Mesendoderm (in vitro differentiated cells): ENCODE results near the gene EVI2B.

Experiments used
- DNase-seq: peaks from one replicate; pipeline ENCODE4 v3.0.0; 2013
- H2AK5ac ChIP-seq: 2 replicates; pipeline ENCODE4 v1.6.1; 2013; ENCODE audit warnings: low read length, inconsistent platforms
- H2BK120ac ChIP-seq: 2 replicates; pipeline ENCODE4 v1.6.1; 2013; ENCODE audit warnings: low read depth, mild to moderate bottlenecking, low read length, moderate library complexity, mixed read lengths
- H2BK15ac ChIP-seq: replicated peaks from 2 replicates; pipeline ENCODE4 v1.6.1; 2013; ENCODE audit warnings: low read depth, mild to moderate bottlenecking, moderate library complexity
- H2BK5ac ChIP-seq: 2 replicates; pipeline ENCODE4 v1.6.1; 2013; ENCODE audit warnings: low read length, inconsistent platforms
- H3K18ac ChIP-seq: 2 replicates; pipeline ENCODE4 v1.6.1; 2013; ENCODE audit warnings: mild to moderate bottlenecking, low read length, mixed read lengths
- H3K23ac ChIP-seq: one replicate; pipeline ENCODE4 v1.6.1; 2013; ENCODE audit warnings: low read length
- H3K27ac ChIP-seq: 2 replicates; pipeline ENCODE4 v1.5.1; 2013; ENCODE audit warnings: low read depth, mild to moderate bottlenecking, inconsistent platforms, low read length, moderate library complexity
- H3K27me3 ChIP-seq: 2 replicates; pipeline ENCODE4 v1.6.1; 2013; ENCODE audit warnings: low read length, control low read depth, mild to moderate bottlenecking, inconsistent platforms; ENCODE audit not compliant: insufficient read depth, poor library complexity
- H3K36me3 ChIP-seq: 2 replicates; pipeline ENCODE4 v1.6.1; 2013; ENCODE audit warnings: low read length, inconsistent platforms; ENCODE audit not compliant: control insufficient read depth, insufficient read depth
- H3K4ac ChIP-seq: one replicate; pipeline ENCODE4 v1.6.1; 2013; ENCODE audit warnings: low read depth, mild to moderate bottlenecking, low read length, moderate library complexity
- H3K4me1 ChIP-seq: 2 replicates; pipeline ENCODE4 v1.6.1; 2013; ENCODE audit warnings: low read depth, low read length, inconsistent platforms; ENCODE audit not compliant: control insufficient read depth
- H3K4me2 ChIP-seq: 2 replicates; pipeline ENCODE4 v1.6.1; 2013; ENCODE audit warnings: low read length
- H3K4me3 ChIP-seq: 2 replicates; pipeline ENCODE4 v1.5.1; 2013; ENCODE audit warnings: mild to moderate bottlenecking, low read length
- H3K56ac ChIP-seq: one replicate; pipeline ENCODE4 v1.6.1; 2013; ENCODE audit warnings: low read length
- H3K79me1 ChIP-seq: 2 replicates; pipeline ENCODE4 v1.6.1; 2013; ENCODE audit warnings: low read length, inconsistent platforms
- H3K79me2 ChIP-seq: 2 replicates; pipeline ENCODE4 v1.6.1; 2013; ENCODE audit warnings: mild to moderate bottlenecking, low read length; ENCODE audit not compliant: control insufficient read depth, insufficient read depth
- H3K9ac ChIP-seq: 2 replicates; pipeline ENCODE4 v1.6.1; 2013; ENCODE audit warnings: low read length, inconsistent platforms
- H4K5ac ChIP-seq: one replicate; pipeline ENCODE4 v1.6.1; 2013; ENCODE audit warnings: low read length
- H4K8ac ChIP-seq: one replicate; pipeline ENCODE4 v1.6.1; 2013; ENCODE audit warnings: low read depth, mild to moderate bottlenecking, control low read depth, low read length, moderate library complexity
- WGBS: extraction: QIAGEN DNeasy Blood & Tissue Kit; methylation state at CpG from one replicate; pipeline ENCODE4 v1.1.7; 2013; ENCODE audit warnings: low lambda C conversion rate, missing lambda C conversion rate; ENCODE audit not compliant: insufficient coverage; ENCODE audit errors: extremely low coverage; 5-methylcytosine and 5-hydroxymethylcytosine counted together

The EVI2B gene

GRCh38 chr17:31296142-31296541, 17.7 kb downstream of the EVI2B start:
- no peak for DNase-seq
- H3K36me3 ChIP-seq, result no peaks in the 10 kb centered on the region
- H2BK15ac ChIP-seq, result no peak overlapping the region
- H3K23ac ChIP-seq, result no peak overlapping the region
- no peak overlapping the region for H4K5ac ChIP-seq
- no peaks in the 10 kb centered on the region for H3K27me3 ChIP-seq
- H3K4me2 ChIP-seq, result no peak overlapping the region
- H3K4me3 ChIP-seq, result no peak overlapping the region
- H3K4me1 ChIP-seq, result no peaks in the 10 kb centered on the region
- no peak overlapping the region for H3K18ac ChIP-seq
- H3K4ac ChIP-seq, result no peak overlapping the region
- H3K79me1 ChIP-seq, result no peaks in the 10 kb centered on the region
- no peak overlapping the region for H3K56ac ChIP-seq
- WGBS, result no CpG with 5 or more reads among the region's 2 CpGs
- no peak overlapping the region for H2BK120ac ChIP-seq
- H3K79me2 ChIP-seq, result no peaks in the 10 kb centered on the region
- H2BK5ac ChIP-seq, result no peak overlapping the region
- H4K8ac ChIP-seq, result no peak overlapping the region
- no peak overlapping the region for H3K9ac ChIP-seq
- H2AK5ac ChIP-seq, result no peak overlapping the region
- H3K27ac ChIP-seq, result no peak overlapping the region

- no peak overlapping the region for H4K5ac ChIP-seq
- H2BK5ac ChIP-seq, result no peak overlapping the region
- H3K79me2 ChIP-seq, result no peaks in the 10 kb centered on the region
- no peak overlapping the region for H3K27ac ChIP-seq
- no peaks in the 10 kb centered on the region for H3K36me3 ChIP-seq
- H3K4me1 ChIP-seq, result no peaks in the 10 kb centered on the region
- no peak overlapping the region for H3K23ac ChIP-seq
- H2AK5ac ChIP-seq, result no peak overlapping the region
- no CpG with 5 or more reads among the region's 1 CpG for WGBS
- H3K4me3 ChIP-seq, result no peak overlapping the region
- H3K9ac ChIP-seq, result no peak overlapping the region
- no peak overlapping the region for H3K4ac ChIP-seq
- no peaks in the 10 kb centered on the region for H3K79me1 ChIP-seq
- H3K4me2 ChIP-seq, result no peak overlapping the region
- H2BK15ac ChIP-seq, result no peak overlapping the region
- no peak overlapping the region for H4K8ac ChIP-seq
- no peak for DNase-seq
- H3K18ac ChIP-seq, result no peak overlapping the region
- H3K56ac ChIP-seq, result no peak overlapping the region
- no peaks in the 10 kb centered on the region for H3K27me3 ChIP-seq
- no peak overlapping the region for H2BK120ac ChIP-seq
Observed at GRCh38 chr17:31295489-31295871, 18.4 kb downstream of the EVI2B start.

DNA sequence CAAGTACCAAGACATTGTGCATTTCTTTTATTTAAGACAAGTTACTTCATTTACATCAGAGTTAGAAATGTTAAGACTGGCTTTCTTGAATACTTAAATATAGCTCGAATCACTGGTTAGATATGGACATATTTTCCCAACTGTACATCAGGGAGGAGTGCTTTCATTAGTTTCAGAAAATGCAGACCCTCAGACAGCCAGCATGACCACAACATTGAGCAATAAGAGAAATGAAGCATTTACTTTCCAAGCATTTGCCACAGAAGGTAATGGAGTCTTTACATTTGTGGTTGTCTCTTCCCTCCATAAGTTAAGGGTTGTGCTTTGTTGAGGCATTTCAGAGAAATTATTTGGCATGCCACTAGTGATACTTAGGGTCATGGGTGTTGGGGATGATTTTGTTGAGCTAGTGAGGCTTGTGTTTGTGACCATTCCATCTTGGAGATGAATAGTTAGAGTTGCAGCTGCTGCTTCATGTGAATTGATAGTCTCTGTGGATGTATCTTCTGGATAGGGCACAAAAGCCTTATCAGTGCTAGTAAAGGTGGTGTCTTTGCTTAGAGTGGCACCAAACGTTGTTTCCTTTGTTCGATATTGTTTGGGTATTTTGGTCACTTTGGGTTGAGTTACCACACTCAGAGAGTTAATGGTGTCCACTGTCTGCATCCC, 18.9 kb downstream of the EVI2B start:
- H4K5ac ChIP-seq, result no peak overlapping the region
- no peaks in the 10 kb centered on the region for H3K27me3 ChIP-seq
- H3K4me1 ChIP-seq, result no peaks in the 10 kb centered on the region
- no peak overlapping the region for H3K4me2 ChIP-seq
- H3K36me3 ChIP-seq, result no peaks in the 10 kb centered on the region
- no peaks in the 10 kb centered on the region for H3K79me2 ChIP-seq
- H2BK120ac ChIP-seq, result no peak overlapping the region
- no peak overlapping the region for H3K23ac ChIP-seq
- H3K18ac ChIP-seq, result no peak overlapping the region
- DNase-seq, result no peak
- H3K79me1 ChIP-seq, result no peaks in the 10 kb centered on the region
- no peak overlapping the region for H2BK15ac ChIP-seq
- H4K8ac ChIP-seq, result no peak overlapping the region
- H2BK5ac ChIP-seq, result no peak overlapping the region
- no peak overlapping the region for H3K4ac ChIP-seq
- WGBS, result no CpG with 5 or more reads among the region's 3 CpGs
- no peak overlapping the region for H3K4me3 ChIP-seq
- H3K56ac ChIP-seq, result no peak overlapping the region
- no peak overlapping the region for H3K27ac ChIP-seq
- H2AK5ac ChIP-seq, result no peak overlapping the region
- no peak overlapping the region for H3K9ac ChIP-seq

DNA sequence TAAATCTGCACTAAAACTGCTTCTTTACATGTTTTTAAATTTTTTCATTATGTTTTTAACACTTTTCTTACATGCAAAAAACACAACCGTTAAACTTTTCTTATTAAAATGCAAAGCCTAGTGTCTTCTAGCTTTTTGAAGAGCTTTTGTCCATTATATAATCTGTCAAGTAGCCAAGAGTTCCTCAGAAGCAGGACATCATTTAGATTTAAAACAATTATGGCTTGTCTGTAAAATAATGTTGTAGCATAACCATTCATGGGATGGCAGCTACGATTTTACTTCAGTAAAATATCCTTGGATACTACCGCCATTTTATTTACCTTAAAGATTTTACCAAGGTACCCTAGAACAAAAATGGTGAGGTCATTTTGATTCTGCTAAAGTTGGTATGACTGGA, 19.6 kb downstream of the EVI2B start:
- Histone ChIP-seq H3K4me1 (no peaks in the 10 kb centered on the region), H3K79me2 (no peaks in the 10 kb centered on the region), H3K79me1 (no peaks in the 10 kb centered on the region), H3K9ac (no peak overlapping the region), H3K27ac (no peak overlapping the region), H3K56ac (no peak overlapping the region), H4K8ac (no peak overlapping the region), H3K36me3 (no peaks in the 10 kb centered on the region), H2BK5ac (no peak overlapping the region), H3K4ac (no peak overlapping the region), H2AK5ac (no peak overlapping the region), H4K5ac (no peak overlapping the region), H3K27me3 (no peaks in the 10 kb centered on the region), H3K18ac (no peak overlapping the region), H2BK15ac (no peak overlapping the region), H3K23ac (no peak overlapping the region), H2BK120ac (no peak overlapping the region), H3K4me3 (no peak overlapping the region), H3K4me2 (no peak overlapping the region)
- WGBS, result no CpG with 5 or more reads among the region's 3 CpGs
- no peak for DNase-seq

DNA sequence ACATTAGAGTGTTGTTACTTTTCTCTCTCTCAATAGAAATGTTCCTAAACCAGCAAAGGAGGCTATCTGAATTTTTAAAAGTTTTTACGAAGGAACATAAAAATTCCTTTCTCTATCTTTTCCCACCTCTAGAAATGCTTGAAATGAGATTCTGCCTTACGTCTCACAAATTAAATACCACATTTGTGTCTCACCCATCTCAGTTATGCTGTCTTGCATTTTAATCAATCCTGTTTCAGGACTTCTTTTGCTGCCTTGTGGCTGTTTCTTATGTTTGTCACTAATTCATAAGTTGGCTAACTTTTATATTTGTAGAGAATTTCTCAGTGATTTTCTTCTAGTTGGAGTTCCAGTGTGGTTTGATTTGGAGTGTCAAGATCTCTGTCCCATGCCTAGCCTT, 20.3 kb downstream of the EVI2B start:
- no peak for DNase-seq
- Histone ChIP-seq H3K27me3 (no peaks in the 10 kb centered on the region), H4K5ac (no peak overlapping the region), H2BK5ac (no peak overlapping the region), H3K4me1 (no peaks in the 10 kb centered on the region), H2AK5ac (no peak overlapping the region), H3K4me3 (no peak overlapping the region), H3K4me2 (no peak overlapping the region), H3K18ac (no peak overlapping the region), H3K36me3 (no peaks in the 10 kb centered on the region), H2BK15ac (no peak overlapping the region), H2BK120ac (no peak overlapping the region), H3K9ac (no peak overlapping the region), H3K79me1 (no peaks in the 10 kb centered on the region), H3K4ac (no peak overlapping the region), H3K27ac (no peak overlapping the region), H3K79me2 (no peaks in the 10 kb centered on the region), H4K8ac (no peak overlapping the region), H3K23ac (no peak overlapping the region), H3K56ac (no peak overlapping the region)
- no CpG with 5 or more reads among the region's 2 CpGs for WGBS

DNA sequence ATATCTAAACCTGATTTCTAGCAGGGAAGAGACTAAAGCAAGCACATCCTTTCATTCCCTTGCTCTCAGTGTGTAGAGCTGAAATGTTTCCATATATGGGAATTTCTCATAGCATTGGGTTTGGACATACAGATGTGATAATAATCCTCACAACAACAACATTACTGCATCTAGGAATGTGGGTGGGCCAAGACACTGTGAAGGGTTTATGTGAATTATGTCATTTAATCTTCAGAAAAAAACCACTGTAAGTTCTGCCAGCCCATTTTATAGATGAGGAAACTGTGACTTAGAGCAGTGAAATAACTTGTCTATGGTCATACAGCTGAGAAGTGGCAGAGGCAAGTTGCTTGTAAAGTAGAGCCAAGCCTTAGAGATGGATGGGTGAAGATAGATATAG, 22.0 kb downstream of the EVI2B start:
- H3K79me1 ChIP-seq, result no peaks in the 10 kb centered on the region
- H2AK5ac ChIP-seq, result no peak overlapping the region
- H4K5ac ChIP-seq, result no peak overlapping the region
- no peak overlapping the region for H3K9ac ChIP-seq
- no peak overlapping the region for H3K4me3 ChIP-seq
- no peaks in the 10 kb centered on the region for H3K27me3 ChIP-seq
- no peak for DNase-seq
- H3K23ac ChIP-seq, result no peak overlapping the region
- H2BK15ac ChIP-seq, result no peak overlapping the region
- H3K4me1 ChIP-seq, result no peaks in the 10 kb centered on the region
- H3K4ac ChIP-seq, result no peak overlapping the region
- H3K18ac ChIP-seq, result no peak overlapping the region
- H3K79me2 ChIP-seq, result no peaks in the 10 kb centered on the region
- no peak overlapping the region for H2BK5ac ChIP-seq
- no peak overlapping the region for H3K27ac ChIP-seq
- no peak overlapping the region for H4K8ac ChIP-seq
- no peak overlapping the region for H3K4me2 ChIP-seq
- no peak overlapping the region for H2BK120ac ChIP-seq
- H3K56ac ChIP-seq, result no peak overlapping the region
- no peaks in the 10 kb centered on the region for H3K36me3 ChIP-seq
